NCI-H146 (cell line): ENCODE data around the gene WWOX.
A peak's percentile ranks its signal among the peaks of the same experiment; 100 is the strongest.

ENCODE experiments used
- DNase-seq: peaks from one replicate; lab custom pipeline; 2025; lab: John Stamatoyannopoulos, UW

WWOX gene

DNA sequence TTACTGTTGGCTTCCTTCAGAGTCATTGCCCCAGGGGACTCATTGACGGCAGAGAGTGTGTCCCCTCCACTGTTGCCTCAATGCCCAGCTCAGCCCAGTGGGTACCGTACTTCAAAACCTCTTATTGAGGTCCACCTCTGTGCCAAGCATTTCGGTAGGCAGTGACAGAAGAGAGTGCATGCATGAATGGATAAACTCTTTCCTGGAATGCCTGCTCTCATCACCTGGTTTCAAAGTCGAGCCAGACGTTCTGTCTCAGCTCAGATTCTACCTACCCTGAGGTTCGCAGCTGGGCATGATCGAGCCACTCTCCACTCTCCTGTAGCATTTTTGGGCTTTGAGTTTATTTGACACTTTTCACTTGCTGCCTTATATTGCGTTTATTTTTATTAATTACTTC lies 854.1 kb downstream of the WWOX start:
- DNase-seq, result no peak

DNA sequence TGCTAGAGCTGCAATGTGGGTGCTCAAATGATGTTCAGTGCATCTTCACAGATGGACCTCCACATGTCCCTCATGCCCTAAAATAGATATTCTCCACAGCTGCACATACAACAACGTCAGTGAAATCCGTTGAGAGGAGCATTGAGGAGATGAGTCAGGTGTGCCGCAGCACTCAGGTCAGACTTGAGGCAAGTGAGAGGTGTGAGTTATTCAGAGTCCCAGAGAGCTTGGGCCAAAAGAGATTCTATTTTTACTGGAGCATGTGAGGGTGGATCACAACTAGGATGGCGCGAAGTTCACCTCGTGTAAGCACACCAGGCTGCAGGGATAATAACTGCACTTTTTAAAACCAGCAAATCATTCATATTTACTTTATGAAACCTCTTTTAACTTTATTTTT lies 855.8 kb downstream of the WWOX start:
- DNase-seq, result no peak

GRCh38 chr16:78956859-78957258 lies 857.4 kb downstream of the WWOX start:
- DNase-seq, result no peak

GRCh38 chr16:78957317-78958100 lies 858.1 kb downstream of the WWOX start:
- DNase-seq, result no peak

- no peak for DNase-seq
Observed at GRCh38 chr16:78961464-78961863, 862.0 kb downstream of the WWOX start.

- no peak for DNase-seq
Observed at GRCh38 chr16:78962457-78962929, 863.0 kb downstream of the WWOX start.

- no peak for DNase-seq
Observed at GRCh38 chr16:78967948-78968347, 868.5 kb downstream of the WWOX start.

- DNase-seq, result no peak
Observed at GRCh38 chr16:78969721-78970120, 870.3 kb downstream of the WWOX start.

GRCh38 chr16:78970650-78971049 lies 871.2 kb downstream of the WWOX start:
- no peak for DNase-seq

- DNase-seq, result peak; percentile 39
Observed at GRCh38 chr16:78972006-78972405, 872.6 kb downstream of the WWOX start.

GRCh38 chr16:78972986-78973385 lies 873.5 kb downstream of the WWOX start:
- peak; percentile 39 for DNase-seq

GRCh38 chr16:78976212-78976611 lies 876.8 kb downstream of the WWOX start:
- DNase-seq, result no peak

GRCh38 chr16:78980825-78981224 lies 881.4 kb downstream of the WWOX start:
- no peak for DNase-seq

DNA sequence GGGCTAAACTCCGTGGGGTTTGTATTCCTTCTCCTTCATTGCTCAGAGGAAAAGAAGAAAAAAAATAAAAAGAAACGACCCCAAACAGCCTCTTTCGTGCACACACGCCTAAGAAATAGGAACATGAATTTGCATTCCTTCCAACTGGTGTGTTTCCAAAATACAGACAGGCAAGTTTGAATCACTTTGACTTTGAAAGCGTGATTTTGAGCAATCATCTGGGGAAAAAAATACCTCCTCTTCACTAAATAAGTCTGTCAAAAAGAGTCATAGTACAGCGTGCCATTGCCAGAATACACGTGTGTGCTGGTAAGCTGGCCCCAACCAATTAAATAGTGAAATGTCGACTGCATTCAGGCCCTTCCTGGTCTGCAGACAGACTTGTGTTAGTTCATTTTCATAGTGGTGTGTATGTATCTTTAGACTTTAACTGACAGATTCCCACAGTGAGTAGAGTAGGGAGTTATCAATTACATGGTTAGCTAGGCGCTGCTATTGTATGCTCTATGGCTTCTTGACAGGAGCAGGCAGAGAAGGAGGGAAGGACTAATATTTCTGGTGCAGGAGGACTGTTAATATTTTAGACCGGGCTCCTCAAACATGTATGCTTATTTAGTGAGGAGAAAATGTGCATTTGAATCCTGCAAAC lies 882.8 kb downstream of the WWOX start:
- no peak for DNase-seq

GRCh38 chr16:78984324-78984723 lies 884.9 kb downstream of the WWOX start:
- no peak for DNase-seq

DNA sequence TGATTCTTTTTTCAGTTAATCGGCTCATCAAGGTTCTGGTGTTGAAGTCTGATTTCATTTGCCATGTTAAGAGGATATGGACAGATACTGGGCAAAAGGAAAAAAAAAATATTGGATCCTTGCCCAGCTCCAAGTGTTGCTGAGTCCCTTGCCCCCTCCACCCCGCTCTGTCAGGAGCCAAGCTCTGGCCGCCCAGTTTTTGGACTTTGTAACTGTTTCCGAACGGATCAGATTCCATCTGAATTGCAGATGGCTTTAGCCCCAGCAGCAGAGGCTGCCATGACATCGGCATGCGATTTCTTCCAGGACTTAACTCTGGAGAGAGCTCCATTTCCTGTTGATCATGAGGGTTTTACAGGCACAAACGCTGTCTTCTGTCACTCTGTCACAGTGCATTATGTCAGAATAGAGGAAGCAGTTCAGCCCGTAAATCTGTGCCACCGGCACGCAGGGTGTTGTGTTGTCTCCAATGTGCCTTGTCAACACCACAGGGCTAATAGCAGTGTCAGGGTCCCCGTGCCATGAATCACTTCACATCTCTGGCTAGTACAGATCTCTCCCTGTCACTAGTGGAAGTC lies 885.5 kb downstream of the WWOX start:
- DNase-seq, result no peak

DNA sequence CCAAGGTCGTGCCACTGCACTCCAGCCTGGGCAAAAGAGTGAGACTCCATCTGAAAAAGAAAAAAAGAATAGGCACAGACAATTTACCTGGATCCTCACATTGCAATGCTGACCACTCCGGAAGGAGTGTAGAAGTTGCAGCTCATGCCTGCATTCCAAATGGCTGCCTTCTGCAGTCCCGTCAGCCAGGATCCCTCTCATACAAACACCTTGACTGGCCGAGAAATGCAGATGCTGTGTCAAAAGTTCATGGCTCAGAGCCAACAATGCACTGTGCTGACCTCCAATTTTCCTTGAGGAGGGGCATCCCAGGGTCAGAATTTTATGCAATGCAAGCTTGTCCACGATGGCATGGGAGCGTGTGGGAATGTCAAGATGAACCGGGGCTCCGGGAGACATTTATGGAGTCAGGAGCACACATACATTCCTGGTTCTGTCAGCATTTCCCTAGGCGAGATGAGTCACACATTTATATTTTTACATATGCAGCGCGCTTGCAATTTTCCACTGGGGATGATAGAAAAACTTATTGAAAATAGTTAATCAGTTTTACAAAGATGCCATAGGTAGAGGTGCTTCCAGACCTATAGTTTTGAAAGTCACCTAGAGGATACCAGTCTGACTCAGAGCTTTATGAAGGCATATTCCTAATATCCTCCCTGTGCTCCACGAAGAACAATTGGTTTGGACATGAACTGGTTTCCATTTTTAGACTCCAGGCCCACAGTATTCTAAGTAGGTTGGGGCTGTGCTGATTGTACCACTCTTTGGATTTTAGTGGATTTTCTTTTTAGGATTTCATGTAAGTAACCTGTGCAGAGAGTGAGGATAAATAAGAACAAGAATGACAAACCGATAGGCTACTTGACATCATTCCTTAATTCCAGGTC lies 886.5 kb downstream of the WWOX start:
- DNase-seq, result no peak

GRCh38 chr16:78987666-78988065 lies 888.2 kb downstream of the WWOX start:
- no peak for DNase-seq

GRCh38 chr16:78988361-78988969 lies 889.0 kb downstream of the WWOX start:
- peak; percentile 61 for DNase-seq

- no peak for DNase-seq
Observed at GRCh38 chr16:78990309-78990701, 890.9 kb downstream of the WWOX start.

- no peak for DNase-seq
Observed at GRCh38 chr16:78992001-78992400, 892.5 kb downstream of the WWOX start.

DNA sequence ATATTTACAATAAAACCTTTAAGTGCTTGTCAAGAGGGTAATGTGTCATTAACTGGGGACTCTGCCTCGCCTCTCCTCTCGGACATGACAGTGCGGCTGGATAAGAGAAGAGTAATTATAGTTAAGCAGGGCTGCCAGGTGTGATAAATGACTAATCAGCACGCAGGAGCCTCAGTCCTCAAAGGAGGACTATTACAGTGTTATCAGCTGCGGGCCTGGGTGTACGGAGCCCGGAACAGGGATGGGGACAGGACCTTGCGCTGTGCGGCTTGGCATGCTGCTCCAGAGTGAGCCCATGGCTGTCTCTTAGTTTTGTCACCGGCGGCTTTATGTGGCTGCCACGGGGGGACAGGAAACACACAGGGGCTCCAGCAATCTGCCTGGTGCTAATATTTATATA lies 893.9 kb downstream of the WWOX start:
- DNase-seq, result peak; percentile 89
